Measurements from ENCODE around the gene RETREG3. TPM values are rescaled to one million over a fixed set of nuclear protein-coding genes. Genes with fewer than 3 reads are reported as not detected.
"Not testable (repeated sequence)": the region's sequence is repeated elsewhere in the genome, so short reads cannot be mapped to it uniquely, and the experiment has no call there.

Gene RETREG3
- total RNA-seq, 1 donor from 2014 or later: 38.2 TPM

DNA sequence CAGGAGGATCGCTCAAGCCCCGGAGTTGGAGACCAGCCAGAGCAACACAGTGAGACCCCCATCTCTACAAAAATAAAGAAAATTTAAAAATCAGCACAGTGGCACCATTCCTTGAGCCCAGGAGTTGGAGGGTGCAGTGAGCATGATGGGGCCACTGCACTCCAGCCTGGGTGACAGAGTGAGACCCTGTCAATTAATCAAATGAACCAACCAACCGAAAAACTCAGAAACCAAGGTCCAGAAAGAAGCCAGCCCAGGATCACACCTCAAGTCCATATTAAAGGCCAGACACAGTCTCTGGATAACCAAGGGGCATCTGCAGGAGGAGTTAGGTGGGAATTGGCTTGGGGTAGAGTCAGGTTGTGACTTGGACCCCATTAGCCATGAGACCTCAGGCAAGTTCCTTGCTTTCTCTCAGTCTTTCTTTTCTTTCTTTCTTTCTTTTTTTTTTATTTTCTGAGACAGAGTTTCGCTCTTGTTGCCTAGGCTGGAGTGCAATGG, 54.0 kb downstream of the RETREG3 start:
- peak overlapping the region; percentile 86 for H3K4me3 ChIP-seq (ENCODE audit: low read depth, low read length)
- DNase-seq (ENCODE audit: low read depth): no peak
- TF ChIP-seq, protein P1, sequence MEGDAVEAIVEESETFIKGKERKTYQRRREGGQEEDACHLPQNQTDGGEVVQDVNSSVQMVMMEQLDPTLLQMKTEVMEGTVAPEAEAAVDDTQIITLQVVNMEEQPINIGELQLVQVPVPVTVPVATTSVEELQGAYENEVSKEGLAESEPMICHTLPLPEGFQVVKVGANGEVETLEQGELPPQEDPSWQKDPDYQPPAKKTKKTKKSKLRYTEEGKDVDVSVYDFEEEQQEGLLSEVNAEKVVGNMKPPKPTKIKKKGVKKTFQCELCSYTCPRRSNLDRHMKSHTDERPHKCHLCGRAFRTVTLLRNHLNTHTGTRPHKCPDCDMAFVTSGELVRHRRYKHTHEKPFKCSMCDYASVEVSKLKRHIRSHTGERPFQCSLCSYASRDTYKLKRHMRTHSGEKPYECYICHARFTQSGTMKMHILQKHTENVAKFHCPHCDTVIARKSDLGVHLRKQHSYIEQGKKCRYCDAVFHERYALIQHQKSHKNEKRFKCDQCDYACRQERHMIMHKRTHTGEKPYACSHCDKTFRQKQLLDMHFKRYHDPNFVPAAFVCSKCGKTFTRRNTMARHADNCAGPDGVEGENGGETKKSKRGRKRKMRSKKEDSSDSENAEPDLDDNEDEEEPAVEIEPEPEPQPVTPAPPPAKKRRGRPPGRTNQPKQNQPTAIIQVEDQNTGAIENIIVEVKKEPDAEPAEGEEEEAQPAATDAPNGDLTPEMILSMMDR (conservative IDR thresholded peaks at IDR 0.05; ENCODE audit: low read depth, low read length): no peak

DNA sequence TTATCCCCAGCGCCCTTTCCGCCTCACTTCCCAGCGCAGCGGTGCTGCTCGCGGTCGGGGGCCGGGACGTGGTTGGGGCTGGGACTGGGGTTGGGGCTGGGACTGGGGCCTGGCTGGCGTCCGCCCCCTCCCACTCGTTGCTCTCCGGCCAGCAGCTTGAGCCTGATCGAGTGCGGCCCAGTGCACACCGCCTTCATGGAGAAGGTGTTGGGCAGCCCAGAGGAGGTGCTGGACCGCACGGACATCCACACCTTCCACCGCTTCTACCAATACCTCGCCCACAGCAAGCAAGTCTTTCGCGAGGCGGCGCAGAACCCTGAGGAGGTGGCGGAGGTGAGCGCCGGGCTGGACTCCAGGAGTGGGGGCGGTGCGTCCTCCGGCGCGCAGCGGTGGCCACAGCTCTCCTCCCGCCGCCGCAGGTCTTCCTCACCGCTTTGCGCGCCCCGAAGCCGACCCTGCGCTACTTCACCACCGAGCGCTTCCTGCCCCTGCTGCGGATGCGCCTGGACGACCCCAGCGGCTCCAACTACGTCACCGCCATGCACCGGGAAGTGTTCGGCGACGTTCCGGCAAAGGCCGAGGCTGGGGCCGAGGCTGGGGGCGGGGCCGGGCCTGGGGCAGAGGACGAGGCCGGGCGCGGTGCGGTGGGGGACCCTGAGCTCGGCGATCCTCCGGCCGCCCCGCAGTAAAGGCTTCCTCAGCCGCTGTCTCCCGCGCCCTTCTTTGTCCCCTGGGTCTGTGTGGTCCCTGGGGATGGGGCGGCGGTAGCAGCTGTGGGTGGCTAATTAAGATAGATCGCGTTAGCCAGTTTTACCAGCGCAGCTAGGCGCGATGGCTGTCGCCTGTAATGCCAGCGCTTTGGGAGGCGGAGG, 54.7 kb downstream of the RETREG3 start:
- H3K4me3 ChIP-seq (ENCODE audit: low read depth, low read length): peak overlapping the region; percentile 86
- TF ChIP-seq, protein P1 (conservative IDR thresholded peaks at IDR 0.05; ENCODE audit: low read depth, low read length): no peak
- DNase-seq (ENCODE audit: low read depth): no peak

DNA sequence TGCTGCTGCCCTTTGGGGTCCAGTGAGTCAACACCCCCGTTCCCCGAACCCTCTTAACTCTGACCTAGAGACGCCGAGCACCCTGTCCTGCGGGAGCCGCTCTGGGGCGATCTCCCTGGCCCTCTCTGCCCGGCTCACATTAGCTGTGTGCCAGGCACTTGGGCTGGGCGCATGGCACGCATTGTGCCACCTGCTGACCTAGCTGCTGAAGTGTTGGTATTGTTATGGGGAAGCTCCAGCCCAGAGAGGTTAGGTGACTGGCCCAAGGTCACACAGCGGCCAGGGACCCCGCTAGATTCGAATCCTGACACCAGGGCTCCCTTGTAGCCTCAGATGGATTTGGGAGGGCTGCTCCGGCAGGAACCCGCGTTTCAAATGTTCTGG, 55.3 kb downstream of the RETREG3 start:
- peak overlapping the region; percentile 86 for H3K4me3 ChIP-seq (ENCODE audit: low read depth, low read length)
- no peak for DNase-seq (ENCODE audit: low read depth)
- TF ChIP-seq, protein P1 (conservative IDR thresholded peaks at IDR 0.05; ENCODE audit: low read depth, low read length): peak; percentile 10

DNA sequence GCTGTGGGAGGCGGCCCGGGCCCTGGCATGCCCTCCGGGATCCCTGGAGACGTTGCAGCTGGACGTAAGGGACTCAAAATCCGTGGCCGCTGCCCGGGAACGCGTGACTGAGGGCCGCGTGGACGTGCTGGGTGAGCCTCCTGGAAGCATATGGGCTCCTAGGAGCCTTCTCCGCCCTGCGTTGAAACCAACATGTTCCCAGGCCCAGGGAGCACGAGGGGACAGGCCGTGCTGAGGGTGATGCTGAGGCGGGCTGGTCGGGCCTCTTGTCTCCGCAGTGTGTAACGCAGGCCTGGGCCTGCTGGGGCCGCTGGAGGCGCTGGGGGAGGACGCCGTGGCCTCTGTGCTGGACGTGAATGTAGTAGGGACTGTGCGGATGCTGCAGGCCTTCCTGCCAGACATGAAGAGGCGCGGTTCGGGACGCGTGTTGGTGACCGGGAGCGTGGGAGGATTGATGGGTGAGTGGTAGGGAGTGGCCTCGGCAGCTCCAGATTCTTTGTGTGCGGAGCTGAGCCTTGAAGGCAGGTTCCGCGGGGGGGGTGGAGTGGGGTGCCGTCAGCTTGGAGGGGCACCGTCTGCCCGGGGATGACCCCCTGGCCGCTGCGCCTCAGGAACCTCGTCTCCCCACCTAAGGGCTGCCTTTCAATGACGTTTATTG, 55.9 kb downstream of the RETREG3 start:
- DNase-seq (ENCODE audit: low read depth): no peak
- TF ChIP-seq, protein P1 (conservative IDR thresholded peaks at IDR 0.05; ENCODE audit: low read depth, low read length): no peak
- peak overlapping the region; percentile 86 for H3K4me3 ChIP-seq (ENCODE audit: low read depth, low read length)

DNA sequence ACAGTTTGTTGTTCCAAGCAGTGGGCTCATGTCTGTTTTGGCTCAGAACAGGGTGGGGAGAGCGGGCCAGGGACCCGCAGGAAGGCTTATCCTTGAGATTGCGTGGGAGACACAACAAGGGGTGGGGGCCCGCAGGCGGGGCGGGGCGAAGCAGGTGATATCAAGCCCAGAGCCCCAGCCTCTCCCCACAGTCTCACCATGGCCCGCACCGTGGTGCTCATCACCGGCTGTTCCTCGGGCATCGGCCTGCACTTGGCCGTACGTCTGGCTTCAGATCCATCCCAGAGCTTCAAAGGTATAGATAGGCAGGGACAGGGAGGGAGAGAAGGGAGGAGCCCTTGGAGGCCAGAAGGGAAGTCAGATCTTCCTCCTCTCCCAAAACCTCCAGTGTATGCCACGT, 56.4 kb downstream of the RETREG3 start, which contains the start of gene HSD17B1:
Gene HSD17B1 (plus strand): TSS at position 188 of the 400 bp plus-strand sequence. CDS start 11 bp downstream, at position 199.
- peak within 1 kb of the TSS; percentile 86 for H3K4me3 ChIP-seq (ENCODE audit: low read depth, low read length)
- DNase-seq (ENCODE audit: low read depth): not testable (repeated sequence)

DNA sequence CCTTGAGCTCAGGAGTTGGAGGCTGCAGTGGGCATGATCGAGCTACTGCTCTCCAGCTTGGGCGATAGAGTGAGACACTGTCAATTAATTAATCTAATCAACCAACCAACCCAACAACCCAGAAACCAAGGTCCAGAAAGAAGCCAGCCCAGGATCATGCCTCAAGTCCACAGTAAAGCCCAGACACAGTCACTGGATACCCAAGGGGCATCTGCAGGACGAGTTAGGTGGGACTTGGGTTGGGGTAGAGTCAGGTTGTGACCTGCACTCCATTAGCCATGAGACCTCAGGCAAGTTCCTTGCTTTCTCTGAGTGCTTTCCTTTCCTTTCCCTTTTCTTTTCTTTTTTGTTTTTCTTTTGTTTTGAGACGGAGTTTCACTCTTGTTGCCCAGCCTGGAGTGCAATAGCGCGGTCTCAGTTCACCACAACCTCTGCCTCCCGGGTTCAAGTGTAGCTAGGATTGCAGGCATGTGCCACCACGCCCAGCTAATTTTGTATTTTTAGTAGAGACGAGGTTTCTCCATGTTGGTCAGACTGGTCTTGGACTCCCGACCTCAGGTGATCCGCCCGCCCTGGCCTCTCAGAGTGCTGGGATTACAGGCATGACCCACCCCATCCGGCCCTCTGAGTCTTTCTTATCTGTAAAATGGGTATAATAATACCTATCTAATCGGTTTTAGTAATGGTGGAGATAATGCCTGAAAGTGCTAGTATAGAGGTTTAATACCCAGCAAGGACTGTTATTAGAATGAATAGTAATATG, 60.0 kb downstream of the RETREG3 start:
- no peak for DNase-seq (ENCODE audit: low read depth)
- H3K4me3 ChIP-seq (ENCODE audit: low read depth, low read length): peak overlapping the region; percentile 61
- TF ChIP-seq, protein P1 (conservative IDR thresholded peaks at IDR 0.05; ENCODE audit: low read depth, low read length): no peak
